Stimulated activated CD4-positive, alpha-beta T cell treated with anti-CD3 and anti-CD28 coated beads, Interleukin-2, amount 100 ng/mL, for 48 hours (primary cell): Measurements from ENCODE around the gene CARHSP1.
"Not testable (repeated sequence)": the region's sequence is repeated elsewhere in the genome, so short reads cannot be mapped to it uniquely, and the experiment has no call there.

ENCODE experiments used
- DNase-seq, 2 donors: peaks; one replicate each; pipeline ENCODE4 v3.0.0-alpha.2; 2020

CARHSP1 gene

GRCh38 chr16:8853150-8853549 lies 15.7 kb downstream of the CARHSP1 start:
- no peak for DNase-seq

GRCh38 chr16:8852534-8852933 lies 16.3 kb downstream of the CARHSP1 start:
- no peak for DNase-seq

GRCh38 chr16:8851761-8852403 lies 16.9 kb downstream of the CARHSP1 start:
- DNase-seq: no peak

- DNase-seq: no peak
Measured at GRCh38 chr16:8850279-8850885, 18.4 kb downstream of the CARHSP1 start.

- DNase-seq: no peak
Measured at GRCh38 chr16:8849411-8850011, 19.3 kb downstream of the CARHSP1 start.

- no peak for DNase-seq
Measured at GRCh38 chr16:8848939-8849391, 19.8 kb downstream of the CARHSP1 start.

- DNase-seq: no peak
Measured at GRCh38 chr16:8848231-8848938, 20.4 kb downstream of the CARHSP1 start.

- DNase-seq: no peak
Measured at GRCh38 chr16:8847623-8848022, 21.2 kb downstream of the CARHSP1 start.

- no peak for DNase-seq
Measured at GRCh38 chr16:8847145-8847544, 21.7 kb downstream of the CARHSP1 start.

- no peak for DNase-seq
Measured at GRCh38 chr16:8846401-8846932, 22.3 kb downstream of the CARHSP1 start.

- no peak for DNase-seq
Measured at GRCh38 chr16:8845699-8846298, 23.0 kb downstream of the CARHSP1 start.

- DNase-seq: not testable (repeated sequence)
Measured at GRCh38 chr16:8843296-8843695, 25.5 kb downstream of the CARHSP1 start.

GRCh38 chr16:8842016-8842415 lies 26.8 kb downstream of the CARHSP1 start:
- DNase-seq: not testable (repeated sequence)

GRCh38 chr16:8837594-8837993 lies 31.2 kb downstream of the CARHSP1 start:
- DNase-seq: not testable (repeated sequence)

GRCh38 chr16:8836797-8837196 lies 32.0 kb downstream of the CARHSP1 start:
- not testable (repeated sequence) for DNase-seq

GRCh38 chr16:8832717-8833105 lies 36.1 kb downstream of the CARHSP1 start:
- DNase-seq: no peak

- DNase-seq: no peak
Measured at GRCh38 chr16:8831871-8832716, 36.7 kb downstream of the CARHSP1 start.

GRCh38 chr16:8831450-8831849 lies 37.4 kb downstream of the CARHSP1 start:
- DNase-seq: no peak

GRCh38 chr16:8828541-8829165 lies 40.2 kb downstream of the CARHSP1 start:
- DNase-seq: no peak

- DNase-seq: no peak
Measured at GRCh38 chr16:8826278-8826879, 42.4 kb downstream of the CARHSP1 start.

GRCh38 chr16:8822403-8822802 lies 46.4 kb downstream of the CARHSP1 start:
- DNase-seq: no peak
